Activated naive CD8-positive, alpha-beta T cell treated with anti-CD3 and anti-CD28 coated beads, Interleukin-2, amount 50 U/mL, for 24 hours (primary cell): Measurements from ENCODE around the gene SH3GL3.

Experiments used
- ATAC-seq: fragments of 150-1000 bp; cut with Tn5 transposase; one replicate; pipeline ENCODE4 v1.10.0; 2021
- DNase-seq: peaks from one replicate; pipeline ENCODE4 v3.0.0; 2021
- H3K27ac Mint-ChIP-seq: one replicate; pipeline ENCODE4 v1.8.0; 2021; ENCODE audit warnings: mild to moderate bottlenecking, mixed read lengths
- H3K27me3 Mint-ChIP-seq: one replicate; pipeline ENCODE4 v1.8.0; 2021; ENCODE audit warnings: mixed read lengths
- H3K36me3 Mint-ChIP-seq: one replicate; pipeline ENCODE4 v1.8.0; 2021; ENCODE audit warnings: low read depth, mixed read lengths
- H3K4me1 Mint-ChIP-seq: one replicate; pipeline ENCODE4 v1.8.0; 2021; ENCODE audit warnings: mixed read lengths
- H3K4me3 Mint-ChIP-seq: one replicate; pipeline ENCODE4 v1.8.0; 2021; ENCODE audit warnings: mild to moderate bottlenecking, moderate library complexity, mixed read lengths
- H3K9me3 Mint-ChIP-seq: one replicate; pipeline ENCODE4 v1.8.0; 2021; ENCODE audit warnings: mixed read lengths

The SH3GL3 gene

GRCh38 chr15:83556754-83557153 is 109.6 kb downstream of the SH3GL3 start:
- DNase-seq (no peak), ATAC-seq (no peak)
- no peak overlapping the region for H3K27ac Mint-ChIP-seq
- H3K4me1 Mint-ChIP-seq, result no peaks in the 10 kb centered on the region
- no peaks in the 10 kb centered on the region for H3K9me3 Mint-ChIP-seq
- H3K4me3 Mint-ChIP-seq, result no peak overlapping the region
- no peaks in the 10 kb centered on the region for H3K27me3 Mint-ChIP-seq
- no peaks in the 10 kb centered on the region for H3K36me3 Mint-ChIP-seq

DNA sequence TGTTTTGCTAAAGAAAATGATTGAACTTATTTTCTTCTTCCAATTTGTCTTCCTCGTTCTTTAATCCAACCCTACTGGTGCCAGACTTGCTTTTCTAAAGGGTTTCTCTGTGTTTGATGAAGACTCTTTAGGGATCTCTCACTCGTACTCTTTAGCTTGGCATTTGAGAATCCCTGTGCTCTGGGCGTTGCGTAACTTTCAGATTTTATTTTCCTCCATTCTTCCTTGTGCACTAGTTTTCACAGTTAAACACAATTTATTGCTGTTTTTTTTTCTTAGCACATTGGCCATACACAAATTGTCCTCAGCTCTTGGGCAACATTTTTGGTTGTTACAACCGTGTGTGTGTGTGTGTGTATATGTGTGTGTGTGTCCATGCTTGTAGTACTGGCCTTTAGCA is 111.0 kb downstream of the SH3GL3 start:
- ATAC-seq, result no peak
- no peak overlapping the region for H3K27ac Mint-ChIP-seq
- no peak overlapping the region for H3K4me3 Mint-ChIP-seq
- H3K4me1 Mint-ChIP-seq, result no peaks in the 10 kb centered on the region
- H3K9me3 Mint-ChIP-seq, result no peaks in the 10 kb centered on the region
- no peaks in the 10 kb centered on the region for H3K36me3 Mint-ChIP-seq
- H3K27me3 Mint-ChIP-seq, result no peaks in the 10 kb centered on the region
- no peak for DNase-seq

- ATAC-seq (peak; percentile 52), DNase-seq (peak; percentile 51)
- no peaks in the 10 kb centered on the region for H3K4me1 Mint-ChIP-seq
- no peak overlapping the region for H3K27ac Mint-ChIP-seq
- H3K4me3 Mint-ChIP-seq, result no peak overlapping the region
- no peaks in the 10 kb centered on the region for H3K36me3 Mint-ChIP-seq
- no peaks in the 10 kb centered on the region for H3K27me3 Mint-ChIP-seq
- no peaks in the 10 kb centered on the region for H3K9me3 Mint-ChIP-seq
Observed at GRCh38 chr15:83559310-83559966, 112.3 kb downstream of the SH3GL3 start.

GRCh38 chr15:83561661-83562060 is 114.5 kb downstream of the SH3GL3 start:
- no peak overlapping the region for H3K4me3 Mint-ChIP-seq
- H3K36me3 Mint-ChIP-seq, result no peaks in the 10 kb centered on the region
- H3K27ac Mint-ChIP-seq, result no peak overlapping the region
- H3K9me3 Mint-ChIP-seq, result no peaks in the 10 kb centered on the region
- no peaks in the 10 kb centered on the region for H3K27me3 Mint-ChIP-seq
- no peaks in the 10 kb centered on the region for H3K4me1 Mint-ChIP-seq
- DNase-seq (no peak), ATAC-seq (no peak)

- no peaks in the 10 kb centered on the region for H3K27me3 Mint-ChIP-seq
- H3K4me1 Mint-ChIP-seq, result no peaks in the 10 kb centered on the region
- ATAC-seq (no peak), DNase-seq (no peak)
- H3K4me3 Mint-ChIP-seq, result no peak overlapping the region
- no peaks in the 10 kb centered on the region for H3K9me3 Mint-ChIP-seq
- H3K36me3 Mint-ChIP-seq, result no peaks in the 10 kb centered on the region
- no peak overlapping the region for H3K27ac Mint-ChIP-seq
Observed at GRCh38 chr15:83565138-83565537, 118.0 kb downstream of the SH3GL3 start.

DNA sequence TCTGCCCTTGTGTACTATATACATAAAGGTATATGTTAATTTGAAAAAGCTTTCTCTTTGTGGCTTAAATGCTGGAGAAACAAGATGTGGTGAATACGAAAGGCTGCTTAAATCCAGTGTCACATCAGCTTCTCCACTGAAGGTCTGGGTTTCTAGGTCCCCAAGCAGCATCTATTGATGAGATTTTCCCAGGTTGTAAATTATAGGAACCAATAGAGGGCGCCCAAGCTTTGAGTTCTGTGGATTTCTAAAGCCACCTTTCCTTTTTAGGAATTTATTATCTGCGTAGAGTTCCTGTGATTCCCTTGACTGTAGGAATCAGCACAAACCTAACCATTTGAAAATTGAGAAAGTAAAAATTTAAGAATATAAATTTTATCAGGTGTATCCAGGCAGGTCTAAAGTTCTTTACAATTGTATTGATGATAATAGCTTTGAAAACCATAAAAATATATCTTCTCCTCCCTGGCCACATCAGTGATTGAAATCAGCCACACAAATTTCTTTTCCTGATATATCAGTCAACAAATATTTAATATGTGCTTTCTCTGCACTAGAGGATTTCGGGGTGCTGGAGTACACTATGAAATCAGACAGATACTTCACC is 118.5 kb downstream of the SH3GL3 start:
- Mint-ChIP-seq H3K27ac (no peak overlapping the region), H3K9me3 (no peaks in the 10 kb centered on the region), H3K36me3 (no peaks in the 10 kb centered on the region), H3K4me3 (no peak overlapping the region), H3K4me1 (no peaks in the 10 kb centered on the region), H3K27me3 (no peaks in the 10 kb centered on the region)
- ATAC-seq (no peak), DNase-seq (no peak)

DNA sequence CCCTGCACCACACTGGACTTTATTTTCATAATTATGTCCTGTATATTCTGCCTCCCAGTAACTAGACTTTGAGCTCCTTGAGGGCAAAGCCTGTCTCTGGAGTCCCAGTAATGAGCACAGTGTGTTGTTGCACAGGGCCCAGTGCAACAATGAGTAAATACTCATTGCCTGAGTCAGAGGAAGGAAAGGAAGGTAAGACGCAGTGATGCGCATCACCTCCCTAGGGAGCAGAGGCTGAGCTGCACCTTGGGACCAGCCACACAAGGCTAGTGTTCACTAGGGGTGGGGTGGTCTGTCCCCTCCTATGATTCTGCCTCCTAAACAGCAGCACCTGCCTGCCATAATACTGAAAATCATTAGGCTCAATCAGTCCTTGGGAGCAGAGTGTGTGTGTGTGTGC is 120.2 kb downstream of the SH3GL3 start:
- no peak overlapping the region for H3K27ac Mint-ChIP-seq
- H3K9me3 Mint-ChIP-seq, result no peaks in the 10 kb centered on the region
- no peaks in the 10 kb centered on the region for H3K4me1 Mint-ChIP-seq
- H3K4me3 Mint-ChIP-seq, result no peak overlapping the region
- DNase-seq, result no peak
- no peaks in the 10 kb centered on the region for H3K36me3 Mint-ChIP-seq
- H3K27me3 Mint-ChIP-seq, result no peaks in the 10 kb centered on the region
- ATAC-seq, result no peak

DNA sequence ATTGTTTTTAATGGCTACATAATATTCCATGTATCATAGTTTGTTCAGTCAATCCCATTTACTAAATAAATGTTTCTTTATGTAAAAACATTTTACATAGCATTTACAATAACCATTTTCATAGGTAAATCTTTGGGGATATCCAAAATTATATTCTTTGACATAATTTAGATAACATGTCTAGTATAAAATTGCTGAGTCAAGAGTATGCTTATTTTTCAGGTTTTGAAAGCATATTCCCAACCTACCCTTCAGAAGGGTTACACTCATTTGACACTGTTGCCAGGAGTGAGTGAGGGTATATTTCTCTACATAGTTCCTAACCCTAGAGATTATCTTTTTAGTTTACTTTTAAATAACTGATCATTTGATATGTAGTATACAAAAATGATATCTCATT is 122.2 kb downstream of the SH3GL3 start:
- DNase-seq, result no peak
- no peaks in the 10 kb centered on the region for H3K4me1 Mint-ChIP-seq
- H3K36me3 Mint-ChIP-seq, result no peaks in the 10 kb centered on the region
- H3K27me3 Mint-ChIP-seq, result no peaks in the 10 kb centered on the region
- no peak overlapping the region for H3K4me3 Mint-ChIP-seq
- no peaks in the 10 kb centered on the region for H3K9me3 Mint-ChIP-seq
- no peak overlapping the region for H3K27ac Mint-ChIP-seq
- ATAC-seq, result no peak

- H3K36me3 Mint-ChIP-seq, result no peaks in the 10 kb centered on the region
- no peak overlapping the region for H3K4me3 Mint-ChIP-seq
- ATAC-seq (no peak), DNase-seq (no peak)
- no peaks in the 10 kb centered on the region for H3K9me3 Mint-ChIP-seq
- no peak overlapping the region for H3K27ac Mint-ChIP-seq
- H3K27me3 Mint-ChIP-seq, result no peaks in the 10 kb centered on the region
- H3K4me1 Mint-ChIP-seq, result no peaks in the 10 kb centered on the region
Observed at GRCh38 chr15:83570756-83571155, 123.6 kb downstream of the SH3GL3 start.

- DNase-seq, result no peak
- Mint-ChIP-seq H3K27me3 (no peaks in the 10 kb centered on the region), H3K9me3 (no peaks in the 10 kb centered on the region), H3K4me1 (no peaks in the 10 kb centered on the region), H3K4me3 (no peak overlapping the region), H3K36me3 (no peaks in the 10 kb centered on the region), H3K27ac (no peak overlapping the region)
- ATAC-seq, result no peak
Observed at GRCh38 chr15:83571820-83572707, 124.9 kb downstream of the SH3GL3 start.

GRCh38 chr15:83574345-83574744 is 127.2 kb downstream of the SH3GL3 start:
- Mint-ChIP-seq H3K27me3 (no peaks in the 10 kb centered on the region), H3K9me3 (no peaks in the 10 kb centered on the region), H3K4me3 (no peak overlapping the region), H3K4me1 (no peaks in the 10 kb centered on the region), H3K36me3 (no peaks in the 10 kb centered on the region), H3K27ac (no peak overlapping the region)
- DNase-seq (no peak), ATAC-seq (no peak)

GRCh38 chr15:83578691-83579090 is 131.6 kb downstream of the SH3GL3 start:
- Mint-ChIP-seq H3K4me3 (no peak overlapping the region), H3K9me3 (no peaks in the 10 kb centered on the region), H3K4me1 (no peaks in the 10 kb centered on the region), H3K27me3 (no peaks in the 10 kb centered on the region), H3K27ac (no peak overlapping the region), H3K36me3 (no peaks in the 10 kb centered on the region)
- DNase-seq (no peak), ATAC-seq (no peak)

- Mint-ChIP-seq H3K36me3 (no peaks in the 10 kb centered on the region), H3K4me3 (no peak overlapping the region), H3K27me3 (no peaks in the 10 kb centered on the region), H3K4me1 (no peaks in the 10 kb centered on the region), H3K9me3 (no peaks in the 10 kb centered on the region), H3K27ac (no peak overlapping the region)
- no peak for ATAC-seq
- DNase-seq, result no peak
Observed at GRCh38 chr15:83581381-83581780, 134.2 kb downstream of the SH3GL3 start.

DNA sequence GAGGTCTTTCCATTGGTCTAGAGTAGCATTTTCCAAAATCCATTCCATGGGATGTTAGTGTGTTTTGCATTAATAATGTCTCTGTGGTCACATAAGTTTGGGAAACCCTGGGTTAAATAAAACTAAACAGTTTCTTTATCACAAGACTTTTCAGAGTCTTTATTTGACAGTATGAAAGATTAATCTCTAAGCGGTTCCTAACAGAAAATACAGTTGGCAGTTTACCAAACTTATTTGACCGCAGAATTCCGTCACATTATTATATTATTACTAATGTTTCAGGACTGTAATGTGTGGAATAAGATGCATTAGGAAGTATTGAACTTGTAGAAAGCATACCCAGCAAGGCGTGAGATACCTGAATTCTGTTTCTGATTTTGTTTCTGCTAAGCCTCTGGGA is 135.2 kb downstream of the SH3GL3 start:
- Mint-ChIP-seq H3K27me3 (no peaks in the 10 kb centered on the region), H3K36me3 (no peaks in the 10 kb centered on the region), H3K9me3 (no peaks in the 10 kb centered on the region), H3K4me1 (no peaks in the 10 kb centered on the region), H3K27ac (no peak overlapping the region), H3K4me3 (no peak overlapping the region)
- ATAC-seq, result no peak
- DNase-seq, result no peak
